IPS-11a (cell line): ENCODE measurements around the gene SNRK.

Experiments used
- H3K4me3 ChIP-seq: one replicate; pipeline ENCODE4 v1.5.1; 2013; ENCODE audit warnings: low read depth, low read length, control low read depth

SNRK gene

GRCh38 chr3:43286115-43286840, at the start of gene SNRK:
SNRK (plus strand) TSS chr3:43286540; CDS start chr3:43303204, 16,664 bp downstream.
- peak within 1 kb of the TSS; percentile 67 for H3K4me3 ChIP-seq

GRCh38 chr3:43238801-43239200, 47.5 kb upstream of the SNRK start:
- H3K4me3 ChIP-seq = no peak overlapping the region

- no peak overlapping the region for H3K4me3 ChIP-seq
These were observed 46.6 kb upstream of the SNRK start for GRCh38 chr3:43239755-43240154.

GRCh38 chr3:43243590-43244587, 42.5 kb upstream of the SNRK start:
- no peak overlapping the region for H3K4me3 ChIP-seq

- H3K4me3 ChIP-seq = no peak overlapping the region
These were observed 41.6 kb upstream of the SNRK start for GRCh38 chr3:43244694-43245093.

GRCh38 chr3:43246976-43247375, 39.4 kb upstream of the SNRK start:
- no peak overlapping the region for H3K4me3 ChIP-seq

- no peak overlapping the region for H3K4me3 ChIP-seq
These were observed 38.7 kb upstream of the SNRK start for GRCh38 chr3:43247561-43248184.

GRCh38 chr3:43248185-43248583, 38.2 kb upstream of the SNRK start:
- H3K4me3 ChIP-seq = no peak overlapping the region

GRCh38 chr3:43248973-43249372, 37.4 kb upstream of the SNRK start:
- H3K4me3 ChIP-seq = no peak overlapping the region

GRCh38 chr3:43249405-43249804, 36.9 kb upstream of the SNRK start:
- no peak overlapping the region for H3K4me3 ChIP-seq

- H3K4me3 ChIP-seq = no peak overlapping the region
These were observed 33.0 kb upstream of the SNRK start for GRCh38 chr3:43253294-43253693.

- no peak overlapping the region for H3K4me3 ChIP-seq
These were observed 32.2 kb upstream of the SNRK start for GRCh38 chr3:43254125-43254524.

- no peak overlapping the region for H3K4me3 ChIP-seq
These were observed 30.7 kb upstream of the SNRK start for GRCh38 chr3:43255662-43256061.

- H3K4me3 ChIP-seq = no peak overlapping the region
These were observed 29.5 kb upstream of the SNRK start for GRCh38 chr3:43256714-43257461.

- no peak overlapping the region for H3K4me3 ChIP-seq
These were observed 28.5 kb upstream of the SNRK start for GRCh38 chr3:43257850-43258249.

- H3K4me3 ChIP-seq = no peak overlapping the region
These were observed 26.7 kb upstream of the SNRK start for GRCh38 chr3:43259626-43260025.

GRCh38 chr3:43260412-43260811, 25.9 kb upstream of the SNRK start:
- no peak overlapping the region for H3K4me3 ChIP-seq

- H3K4me3 ChIP-seq = no peak overlapping the region
These were observed 24.1 kb upstream of the SNRK start for GRCh38 chr3:43262194-43262593.

GRCh38 chr3:43266451-43266850, 19.9 kb upstream of the SNRK start:
- H3K4me3 ChIP-seq = no peak overlapping the region

- no peak overlapping the region for H3K4me3 ChIP-seq
These were observed 19.3 kb upstream of the SNRK start for GRCh38 chr3:43266995-43267394.

- no peak overlapping the region for H3K4me3 ChIP-seq
These were observed 17.7 kb upstream of the SNRK start for GRCh38 chr3:43268636-43269035.
